GM19438 (cell line): Measurements from ENCODE around the gene SMOC1.

Experiments
- ATAC-seq: cut with Tn5 transposase; IDR thresholded peaks from one replicate; pipeline ENCODE4 v1.9.1; 2021; ENCODE audit warnings: low read depth; ENCODE audit not compliant: unreplicated experiment

The SMOC1 gene

GRCh38 chr14:69937367-69938081 lies 58.3 kb downstream of the SMOC1 start:
- no peak for ATAC-seq

GRCh38 chr14:69938751-69939150 lies 59.5 kb downstream of the SMOC1 start:
- ATAC-seq, result no peak

- ATAC-seq, result no peak
Observed at GRCh38 chr14:69941768-69942742, 62.8 kb downstream of the SMOC1 start.

- no peak for ATAC-seq
Observed at GRCh38 chr14:69943084-69943780, 64.0 kb downstream of the SMOC1 start.

GRCh38 chr14:69945347-69945746 lies 66.1 kb downstream of the SMOC1 start:
- no peak for ATAC-seq

GRCh38 chr14:69945912-69946311 lies 66.7 kb downstream of the SMOC1 start:
- ATAC-seq, result no peak

GRCh38 chr14:69948351-69948750 lies 69.1 kb downstream of the SMOC1 start:
- ATAC-seq, result no peak

GRCh38 chr14:69951263-69951662 lies 72.0 kb downstream of the SMOC1 start:
- no peak for ATAC-seq

GRCh38 chr14:69951935-69952334 lies 72.7 kb downstream of the SMOC1 start:
- ATAC-seq, result no peak

- ATAC-seq, result no peak
Observed at GRCh38 chr14:69953266-69953915, 74.2 kb downstream of the SMOC1 start.

GRCh38 chr14:69955855-69956845 lies 76.9 kb downstream of the SMOC1 start:
- ATAC-seq, result no peak

GRCh38 chr14:69956970-69957369 lies 77.8 kb downstream of the SMOC1 start:
- no peak for ATAC-seq

GRCh38 chr14:69957986-69958385 lies 78.8 kb downstream of the SMOC1 start:
- no peak for ATAC-seq

- ATAC-seq, result no peak
Observed at GRCh38 chr14:69959136-69959535, 79.9 kb downstream of the SMOC1 start.

GRCh38 chr14:69960296-69960695 lies 81.1 kb downstream of the SMOC1 start:
- ATAC-seq, result no peak

GRCh38 chr14:69963966-69964365 lies 84.8 kb downstream of the SMOC1 start:
- no peak for ATAC-seq

- ATAC-seq, result no peak
Observed at GRCh38 chr14:69964841-69965240, 85.6 kb downstream of the SMOC1 start.

GRCh38 chr14:69968132-69968531 lies 88.9 kb downstream of the SMOC1 start:
- no peak for ATAC-seq

GRCh38 chr14:69968681-69969080 lies 89.5 kb downstream of the SMOC1 start:
- ATAC-seq, result no peak
